ENCODE measurements around the gene GABRA5.

GRCh38 chr15:26892678-26893077 lies 25.8 kb downstream of the GABRA5 start:
- TF ChIP-seq EZH2 (IDR thresholded peaks at IDR 0.05; ENCODE audit: insufficient read depth, poor library complexity, severe bottlenecking) (no peak), EZH2phosphoT487 (IDR thresholded peaks at IDR 0.05; ENCODE audit: insufficient read depth, low read depth) (no peak)

All from GM23248 (cell line).